Caco-2 (cell line): ENCODE data around the gene C22orf31. TPM values are rescaled to one million over a fixed set of nuclear protein-coding genes. Genes with fewer than 3 reads are reported as not detected.

ENCODE experiments used
- BruUV-seq: library from RNA; stranded (reverse); fragments of 400-500 nt; replicated peaks from 2 replicates; lab custom pipeline; 2021; lab: Mats Ljungman, UMichigan
- CTCF ChIA-PET: fragments of 300-600 bp; sonication (Branson Sonifier 250); formaldehyde crosslinking; loops from one replicate; lab custom pipeline; 2022; ENCODE audit warnings: antibody characterized with exemption; lab: Charles Lee
- POLR2A ChIA-PET: fragments of 300-600 bp; sonication (Branson Sonifier 250); formaldehyde crosslinking; loops from one replicate; lab custom pipeline; 2022; ENCODE audit warnings: antibody characterized with exemption; lab: Charles Lee
- DNase-seq, 2 experiments: peaks; one replicate each; pipeline versions ENCODE4 v3.0.0 to v3.0.0-alpha.2; 2020 to 2022
- H3K27me3 ChIP-seq: replicated peaks from 2 replicates; pipeline ENCODE4 v1.6.0; 2011; ENCODE audit warnings: low read length; ENCODE audit not compliant: control insufficient read depth, insufficient read depth
- H3K36me3 ChIP-seq: 2 replicates; pipeline ENCODE4 v1.5.1; 2011; ENCODE audit warnings: low read length; ENCODE audit not compliant: control insufficient read depth, insufficient read depth
- H3K4me1 ChIP-seq: fragments of 250-450 bp; sonication (Bioruptor Pico); 2 replicates; pipeline ENCODE4 v1.5.1; 2020; ENCODE audit warnings: mild to moderate bottlenecking
- H3K4me3 ChIP-seq: 2 replicates; pipeline ENCODE4 v1.5.1; 2011; ENCODE audit warnings: low read depth, mild to moderate bottlenecking, control low read depth, low read length
- H3K9me3 ChIP-seq: fragments of 250-450 bp; sonication (Bioruptor Pico); 2 replicates; pipeline ENCODE4 v1.5.1; 2020; ENCODE audit warnings: mild to moderate bottlenecking, moderate library complexity
- H3K27ac Mint-ChIP-seq: one replicate; pipeline ENCODE4 v1.8.0; 2022; ENCODE audit warnings: mixed read lengths; ENCODE audit not compliant: unreplicated experiment
- H3K27me3 Mint-ChIP-seq: one replicate; pipeline ENCODE4 v1.8.0; 2022; ENCODE audit warnings: mixed read lengths; ENCODE audit not compliant: insufficient read depth, unreplicated experiment
- H3K36me3 Mint-ChIP-seq: one replicate; pipeline ENCODE4 v1.8.0; 2022; ENCODE audit warnings: mild to moderate bottlenecking, mixed read lengths; ENCODE audit not compliant: insufficient read depth, unreplicated experiment
- H3K4me1 Mint-ChIP-seq: one replicate; pipeline ENCODE4 v1.8.0; 2022; ENCODE audit warnings: low read depth, mixed read lengths; ENCODE audit not compliant: unreplicated experiment
- H3K4me3 Mint-ChIP-seq: one replicate; pipeline ENCODE4 v1.8.0; 2022; ENCODE audit warnings: mild to moderate bottlenecking, moderate library complexity, mixed read lengths; ENCODE audit not compliant: unreplicated experiment
- H3K9me3 Mint-ChIP-seq: one replicate; pipeline ENCODE4 v1.8.0; 2022; ENCODE audit warnings: mixed read lengths; ENCODE audit not compliant: unreplicated experiment
- CTCF ChIP-seq, 2 experiments: fragments of 200-600 bp in 1 of 2; IDR thresholded peaks; 1 replicate in 1 of 2; 2 replicates in 1 of 2; pipeline versions ENCODE4 v1.5.1 to v1.8.0; 2011 to 2022; ENCODE audit warnings: antibody characterized with exemption in 1 of 2, control low read depth in 1 of 2, inconsistent platforms in 1 of 2, low read depth in 1 of 2, low read length in 1 of 2, mild to moderate bottlenecking in 1 of 2, moderate library complexity in 1 of 2; ENCODE audit not compliant: insufficient read depth in 1 of 2, severe bottlenecking in 1 of 2, unreplicated experiment in 1 of 2
- intact Hi-C: fragments of 100-400 bp; cut with micrococcal nuclease; formaldehyde crosslinking; loops from one replicate; pipeline ENCODE4 v1.10.0; 2022; ENCODE audit not compliant: unreplicated experiment
- total RNA-seq: library from RNA; stranded (reverse); gene quantifications from 2 replicates; pipeline ENCODE4 v1.2.3, GENCODE V29; 2022

C22orf31 gene
- total RNA-seq, 1 experiment from 2014 or later = not detected

GRCh38 chr22:29089507-29089906, 27.9 kb upstream of the C22orf31 start:
- H3K4me1 Mint-ChIP-seq = peaks cover 29% of the 10 kb centered on the region
- POLR2A ChIA-PET = no interaction called here
- TF ChIP-seq CTCF (IDR thresholded peaks at IDR 0.05; ENCODE audit: insufficient read depth in 1 of 2, low read depth in 1 of 2, low read length in 1 of 2, severe bottlenecking in 1 of 2, unreplicated experiment in 1 of 2) = no peak
- H3K36me3 Mint-ChIP-seq = peaks cover 8% of the 10 kb centered on the region
- intact Hi-C loops = no loop called here
- CTCF ChIA-PET = no interaction called here
- H3K27me3 Mint-ChIP-seq = no peaks in the 10 kb centered on the region
- no peaks in the 10 kb centered on the region for H3K9me3 Mint-ChIP-seq
- no peaks in the 10 kb centered on the region for H3K27me3 ChIP-seq
- no peak overlapping the region for H3K4me3 Mint-ChIP-seq
- no peak overlapping the region for H3K27ac Mint-ChIP-seq
- H3K4me1 ChIP-seq = no peaks in the 10 kb centered on the region
- no peak overlapping the region for H3K4me3 ChIP-seq
- H3K9me3 ChIP-seq = no peaks in the 10 kb centered on the region
- no peaks in the 10 kb centered on the region for H3K36me3 ChIP-seq
- BruUV-seq = no TSS peak
- no peak for DNase-seq

GRCh38 chr22:29088809-29089208, 27.2 kb upstream of the C22orf31 start:
- no peaks in the 10 kb centered on the region for H3K27me3 Mint-ChIP-seq

GRCh38 chr22:29087012-29087411, 25.4 kb upstream of the C22orf31 start:
- no peaks in the 10 kb centered on the region for H3K4me1 ChIP-seq
- intact Hi-C loops = no loop called here
- BruUV-seq = no TSS peak
- Mint-ChIP-seq H3K36me3 (no peaks in the 10 kb centered on the region), H3K27me3 (no peaks in the 10 kb centered on the region), H3K27ac (no peak overlapping the region), H3K9me3 (no peaks in the 10 kb centered on the region), H3K4me3 (no peak overlapping the region), H3K4me1 (peaks cover 21% of the 10 kb centered on the region)
- DNase-seq = no peak
- no peaks in the 10 kb centered on the region for H3K36me3 ChIP-seq
- no peak overlapping the region for H3K4me3 ChIP-seq
- no peak for TF ChIP-seq CTCF (IDR thresholded peaks at IDR 0.05; ENCODE audit: insufficient read depth in 1 of 2, low read depth in 1 of 2, low read length in 1 of 2, severe bottlenecking in 1 of 2, unreplicated experiment in 1 of 2)
- ChIA-PET CTCF (no interaction called here), POLR2A (no interaction called here)
- no peaks in the 10 kb centered on the region for H3K9me3 ChIP-seq
- no peaks in the 10 kb centered on the region for H3K27me3 ChIP-seq

More at GRCh38 chr22:29088809-29089208, 27.2 kb upstream of the C22orf31 start:
- no peaks in the 10 kb centered on the region for H3K4me1 ChIP-seq
- POLR2A ChIA-PET = no interaction called here
- Mint-ChIP-seq H3K36me3 (peaks cover under 1% of the 10 kb centered on the region), H3K9me3 (no peaks in the 10 kb centered on the region), H3K4me3 (no peak overlapping the region), H3K27ac (no peak overlapping the region), H3K4me1 (peaks cover 25% of the 10 kb centered on the region)
- TF ChIP-seq CTCF (IDR thresholded peaks at IDR 0.05; ENCODE audit: insufficient read depth in 1 of 2, low read depth in 1 of 2, low read length in 1 of 2, severe bottlenecking in 1 of 2, unreplicated experiment in 1 of 2) = no peak
- DNase-seq = no peak
- intact Hi-C loops = no loop called here
- CTCF ChIA-PET = no interaction called here
- no peaks in the 10 kb centered on the region for H3K36me3 ChIP-seq
- no peak overlapping the region for H3K4me3 ChIP-seq
- H3K9me3 ChIP-seq = no peaks in the 10 kb centered on the region
- H3K27me3 ChIP-seq = no peaks in the 10 kb centered on the region
- no TSS peak for BruUV-seq
